G401.6 (cell line): Measurements from ENCODE around the gene MTHFD1.
A peak's percentile ranks its signal among the peaks of the same experiment; 100 is the strongest.

Experiments
- FAIRE-seq: peaks from 2 replicates; lab custom pipeline; 2012; peaks lifted over from hg19 to GRCh38; lab: Jason Lieb, UNC

The MTHFD1 gene

DNA sequence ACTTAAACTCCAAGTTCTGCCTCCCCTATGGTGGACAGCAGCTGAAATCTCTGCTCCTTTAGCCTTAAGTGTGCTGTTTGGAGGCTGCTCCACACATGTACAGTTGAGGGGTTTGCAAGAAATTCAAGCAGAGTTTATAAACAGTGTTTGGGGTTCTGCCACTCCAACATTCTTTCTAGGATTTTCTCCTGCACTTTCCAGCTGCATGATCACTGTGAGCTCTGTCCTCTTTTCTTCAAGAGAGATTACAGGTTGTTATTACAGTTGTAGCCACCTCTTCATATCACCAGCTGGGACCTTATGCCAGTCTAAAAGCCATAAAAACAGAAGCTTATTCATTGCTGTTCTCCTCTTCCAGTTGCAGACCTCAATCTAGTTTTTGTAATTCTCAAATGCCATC lies 107.1 kb downstream of the MTHFD1 start:
- no peak for FAIRE-seq

DNA sequence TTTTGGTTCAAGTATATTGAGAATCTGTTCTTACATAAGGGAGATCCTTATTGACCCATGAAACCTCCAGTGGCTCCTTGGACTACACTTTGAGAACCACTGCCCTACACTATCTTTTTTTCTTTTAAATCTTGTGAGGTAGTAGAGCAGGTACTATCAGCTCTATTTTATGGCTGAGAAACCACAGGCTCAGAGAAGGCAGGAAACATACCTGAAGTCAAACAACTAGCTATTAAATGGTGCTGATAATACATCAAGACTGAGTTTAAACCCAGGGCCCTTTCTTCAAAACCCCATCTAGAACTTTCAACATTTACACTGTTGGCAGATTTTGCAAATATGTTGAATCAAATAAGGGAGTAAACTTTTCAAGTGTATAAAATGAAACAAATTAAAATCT lies 108.6 kb downstream of the MTHFD1 start:
- FAIRE-seq: no peak

- no peak for FAIRE-seq
Observed at GRCh38 chr14:64500088-64500487, 111.9 kb downstream of the MTHFD1 start.

- no peak for FAIRE-seq
Observed at GRCh38 chr14:64501411-64502171, 113.4 kb downstream of the MTHFD1 start.

- FAIRE-seq: no peak
Observed at GRCh38 chr14:64502456-64502855, 114.3 kb downstream of the MTHFD1 start.

DNA sequence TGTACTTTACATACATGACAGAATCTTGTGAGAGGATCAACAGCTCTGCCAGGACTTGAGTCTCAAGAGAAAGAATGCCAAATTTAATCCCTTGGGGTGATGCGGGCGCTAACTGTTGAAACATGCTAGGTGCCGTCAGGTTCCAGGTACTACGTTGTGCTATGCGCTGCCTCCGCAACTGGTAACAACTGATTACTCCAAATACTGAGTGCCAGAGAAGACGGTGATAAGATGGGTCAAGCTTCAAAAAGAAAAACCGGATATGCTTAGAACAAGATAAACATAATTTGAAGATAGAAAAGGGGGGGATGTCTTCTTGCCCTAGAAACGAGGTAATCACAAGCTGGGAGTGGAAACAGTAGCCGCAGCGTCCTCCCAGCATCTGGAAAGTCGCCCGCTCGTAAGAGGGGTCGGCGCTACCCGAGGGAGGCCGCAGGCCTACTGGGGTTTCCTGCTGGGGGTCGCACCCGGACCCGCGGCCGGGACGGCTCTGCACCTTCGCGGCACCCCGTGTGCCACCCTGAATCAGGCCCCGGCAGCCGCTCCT lies 114.8 kb downstream of the MTHFD1 start:
- FAIRE-seq: no peak

- no peak for FAIRE-seq
Observed at GRCh38 chr14:64503434-64504309, 115.5 kb downstream of the MTHFD1 start, which contains the start of gene ZBTB25. TSS of gene ZBTB25 (minus strand) at chr14:64503838. CDS start at chr14:64490533, 13,305 bp downstream.

DNA sequence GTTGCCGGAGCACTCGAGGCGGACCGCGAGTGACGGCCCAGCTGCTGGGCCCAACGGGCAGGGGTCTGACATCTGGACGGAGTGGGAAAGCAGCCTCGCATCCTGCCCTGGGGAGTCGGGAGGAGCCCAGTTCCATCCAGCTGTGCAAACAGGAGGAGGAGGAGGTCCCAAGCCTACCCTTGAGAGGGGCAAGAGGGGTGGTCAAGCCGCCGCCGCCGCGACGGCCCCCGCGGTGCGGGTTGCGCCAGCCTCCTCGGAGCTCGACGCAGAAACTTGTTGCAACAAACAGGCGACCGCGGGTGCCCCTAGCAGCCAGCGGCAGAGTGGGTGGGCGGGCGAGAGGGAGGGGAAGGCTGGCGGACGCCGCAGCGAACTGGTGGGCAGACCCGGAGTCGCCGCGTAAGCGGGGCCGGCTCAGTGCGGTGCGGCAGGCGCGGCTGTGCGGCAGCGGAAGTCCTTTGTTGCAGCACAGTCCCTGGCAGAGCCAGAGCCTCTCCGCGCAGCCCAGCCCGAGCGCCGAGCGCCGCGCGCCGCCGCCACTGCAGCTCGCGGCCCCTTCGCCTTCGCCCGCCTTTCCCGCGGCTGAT lies 116.2 kb downstream of the MTHFD1 start, which contains the start of gene ZBTB1:
Gene ZBTB1 (plus strand): TSS at position 461 of the 587 bp plus-strand sequence. CDS start 16,735 bp downstream, outside the sequence.
- no peak for FAIRE-seq

DNA sequence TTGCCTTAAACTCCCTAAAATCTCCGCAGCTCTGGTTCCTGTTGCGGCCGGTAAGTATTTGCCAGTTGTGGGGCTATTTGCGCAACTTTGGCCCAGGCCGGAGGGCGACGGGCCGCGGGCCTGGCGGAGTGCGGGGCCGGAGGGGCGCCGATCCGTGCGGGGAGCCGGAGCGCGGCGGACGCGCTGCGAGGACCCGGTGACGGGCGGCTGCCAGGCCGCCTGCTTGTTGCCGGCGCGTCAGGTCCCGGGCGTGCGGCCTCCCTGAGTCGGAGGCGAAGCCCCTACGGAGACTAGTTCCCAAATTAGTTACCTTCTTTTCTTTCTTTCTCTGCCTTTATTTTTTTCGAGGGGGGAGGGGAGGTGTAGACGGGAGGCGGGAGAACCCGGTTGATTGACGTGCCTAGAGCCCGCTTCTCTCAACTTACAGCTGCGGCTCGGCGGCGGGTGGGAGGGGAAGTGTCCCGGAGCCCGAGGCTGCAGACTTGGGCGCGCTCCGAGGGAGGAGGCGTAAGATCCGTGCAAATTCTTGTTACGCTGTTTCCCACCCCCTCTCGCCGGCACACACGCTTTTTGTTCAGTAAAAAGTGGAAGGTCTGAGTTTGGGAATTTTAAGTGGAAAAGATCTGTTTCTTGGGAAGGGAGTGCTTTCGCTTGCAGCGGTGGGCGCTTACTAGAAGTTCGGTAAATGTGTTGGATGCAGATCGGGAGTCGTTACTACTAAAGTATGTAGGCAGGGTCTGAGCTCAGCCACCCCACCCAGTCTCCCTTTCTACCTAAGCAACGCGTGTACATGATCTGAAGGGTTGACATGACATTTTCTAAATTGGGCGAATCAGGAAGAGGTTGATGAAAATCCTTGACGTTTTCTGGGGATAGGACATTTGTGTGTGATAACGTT lies 117.0 kb downstream of the MTHFD1 start:
- FAIRE-seq: peak; percentile 41

GRCh38 chr14:64506721-64507120 lies 118.6 kb downstream of the MTHFD1 start:
- FAIRE-seq: no peak

DNA sequence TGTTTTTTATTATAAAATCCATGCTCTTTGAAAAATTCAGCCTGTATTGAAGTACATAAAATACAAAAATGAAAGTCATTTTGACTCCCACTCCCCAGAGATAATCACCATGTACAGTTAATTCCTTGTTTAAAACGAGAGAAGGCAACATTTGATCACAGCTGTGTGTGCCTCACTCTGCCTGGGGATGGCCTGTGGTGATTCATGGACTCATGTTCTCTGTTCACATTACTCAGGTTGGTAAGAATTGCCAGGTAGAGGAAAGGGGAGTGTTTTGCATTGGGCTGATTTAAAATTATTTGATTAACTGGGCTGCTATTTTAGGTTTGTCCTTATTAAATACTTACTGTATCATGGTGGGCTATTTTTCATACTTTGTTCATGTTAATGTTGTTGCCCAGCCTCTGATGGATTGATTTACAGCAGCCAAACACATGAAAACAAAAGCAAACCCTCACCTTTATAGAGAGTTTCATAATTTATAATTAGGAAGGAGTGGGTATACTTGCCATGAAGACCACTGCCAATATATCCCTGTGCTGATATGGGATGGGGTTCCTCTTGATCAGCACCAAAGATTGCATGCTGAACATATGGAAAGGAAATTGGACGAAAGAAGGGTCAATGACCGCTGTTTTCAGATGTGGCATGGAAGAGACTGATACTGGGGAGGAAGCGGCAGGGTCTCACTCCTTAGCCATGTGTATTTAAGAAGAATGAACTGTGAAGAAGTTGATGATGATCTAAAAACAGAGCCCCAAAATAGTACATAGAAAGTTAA lies 119.4 kb downstream of the MTHFD1 start:
- FAIRE-seq: no peak

DNA sequence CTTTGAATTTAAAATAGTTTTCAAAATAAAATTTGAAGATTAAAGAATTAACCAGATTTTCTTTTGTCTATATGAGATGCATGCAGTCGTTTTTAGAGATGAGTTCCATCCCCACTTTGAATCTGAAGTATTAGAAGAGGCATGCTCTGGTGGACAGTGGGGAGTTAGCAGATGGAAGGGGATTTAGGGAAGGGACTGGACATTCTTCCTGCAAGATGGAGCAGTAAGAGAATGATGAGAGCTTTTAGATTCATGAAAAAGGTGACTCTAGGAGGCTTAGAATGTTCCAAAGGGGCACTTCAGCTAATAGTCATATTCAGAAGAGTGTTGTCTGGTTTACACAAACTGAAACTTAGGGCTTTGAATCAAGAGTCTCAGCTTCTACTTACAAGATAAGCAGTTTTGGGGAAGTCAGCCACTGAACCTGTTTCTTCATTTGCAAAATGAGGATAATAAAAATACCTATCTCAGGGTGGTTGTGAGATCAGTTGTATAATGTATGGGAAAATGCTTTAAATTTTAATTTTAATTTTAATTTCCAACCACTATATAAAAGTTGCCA lies 120.1 kb downstream of the MTHFD1 start:
- FAIRE-seq: no peak

- no peak for FAIRE-seq
Observed at GRCh38 chr14:64509036-64509435, 120.9 kb downstream of the MTHFD1 start.
